OCI-M1 (cell line): ENCODE data around the gene PLBD2.
A peak's percentile ranks its signal among the peaks of the same experiment; 100 is the strongest.

ENCODE experiments used
- DNase-seq: peaks from one replicate; lab custom pipeline; 2025; lab: John Stamatoyannopoulos, UW

PLBD2 gene

DNA sequence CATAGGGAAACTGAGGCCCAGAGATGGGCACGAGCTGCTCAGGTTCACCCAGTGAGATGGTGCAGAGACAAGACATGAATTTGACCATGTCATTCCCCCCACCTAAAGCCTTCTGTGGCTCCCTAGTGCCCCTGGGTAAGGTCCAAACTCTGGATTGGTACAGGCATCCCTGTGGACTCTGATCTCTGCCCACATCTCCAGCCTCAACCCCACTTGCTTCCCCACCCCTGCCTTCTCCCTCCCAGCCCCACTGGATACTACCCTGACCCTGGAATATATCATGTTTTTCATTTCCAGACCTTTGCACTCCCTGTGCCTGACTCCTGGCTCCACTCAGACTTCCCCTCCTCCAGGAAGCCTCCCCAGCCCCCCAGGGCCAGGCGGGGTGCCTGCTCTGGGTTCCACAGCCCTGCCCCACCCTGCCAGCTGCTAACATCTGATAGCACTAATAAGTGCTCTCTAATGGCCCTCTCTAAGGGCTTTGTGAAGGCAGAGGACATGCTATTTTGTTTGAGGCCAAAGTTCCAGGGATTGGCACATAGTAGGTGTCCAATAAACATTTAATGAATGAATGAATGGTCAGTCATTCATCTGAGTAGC, 62.7 kb downstream of the PLBD2 start:
- DNase-seq = peak; percentile 20

DNA sequence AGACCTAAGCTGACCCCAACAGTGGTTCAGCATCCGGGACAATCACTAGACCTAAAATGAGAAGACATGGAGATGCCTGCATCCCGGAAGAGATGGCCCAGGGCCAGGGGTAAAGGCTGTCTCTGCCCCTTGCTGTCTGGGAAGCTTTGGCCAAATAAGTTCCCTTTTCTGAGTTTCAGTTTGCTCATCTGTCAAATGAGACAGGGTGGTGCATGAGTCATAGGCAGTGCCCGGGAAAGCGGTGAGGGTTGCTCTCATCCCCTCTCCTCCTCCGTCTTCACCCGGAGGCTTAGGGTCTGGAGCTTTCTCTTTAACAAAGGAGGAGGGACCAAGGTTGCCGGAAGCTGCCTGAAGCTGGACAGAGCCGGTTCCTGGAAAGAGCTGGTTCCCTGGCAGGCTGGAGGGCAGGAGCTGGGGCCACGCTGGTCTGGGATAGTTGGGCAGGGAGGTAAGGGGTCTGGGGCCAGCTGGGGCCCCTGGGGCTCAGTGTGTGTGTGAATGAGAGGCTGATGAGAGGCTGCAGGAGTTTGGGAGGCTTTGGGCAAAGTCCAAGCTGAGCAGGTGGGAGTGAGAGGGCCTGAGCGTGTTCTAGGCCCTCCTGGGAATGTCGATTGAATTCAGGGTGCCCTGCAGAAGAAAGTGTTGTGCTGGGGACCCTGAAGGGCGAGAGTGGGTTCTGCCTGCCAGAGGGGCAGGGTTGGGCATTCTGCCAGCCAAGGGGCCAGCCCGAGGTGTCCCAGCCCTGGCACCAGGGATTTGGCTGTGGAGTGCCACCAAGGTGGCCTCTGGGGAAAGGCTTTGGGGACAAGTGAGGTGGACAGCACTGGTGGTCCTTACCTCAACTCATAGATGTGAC, 63.9 kb downstream of the PLBD2 start, which contains the start of gene SDSL:
Gene SDSL, plus strand, starts transcription at position 351 of the 856 bp plus-strand sequence. CDS start 5,603 bp downstream, outside the sequence.
- DNase-seq = peak; percentile 98

DNA sequence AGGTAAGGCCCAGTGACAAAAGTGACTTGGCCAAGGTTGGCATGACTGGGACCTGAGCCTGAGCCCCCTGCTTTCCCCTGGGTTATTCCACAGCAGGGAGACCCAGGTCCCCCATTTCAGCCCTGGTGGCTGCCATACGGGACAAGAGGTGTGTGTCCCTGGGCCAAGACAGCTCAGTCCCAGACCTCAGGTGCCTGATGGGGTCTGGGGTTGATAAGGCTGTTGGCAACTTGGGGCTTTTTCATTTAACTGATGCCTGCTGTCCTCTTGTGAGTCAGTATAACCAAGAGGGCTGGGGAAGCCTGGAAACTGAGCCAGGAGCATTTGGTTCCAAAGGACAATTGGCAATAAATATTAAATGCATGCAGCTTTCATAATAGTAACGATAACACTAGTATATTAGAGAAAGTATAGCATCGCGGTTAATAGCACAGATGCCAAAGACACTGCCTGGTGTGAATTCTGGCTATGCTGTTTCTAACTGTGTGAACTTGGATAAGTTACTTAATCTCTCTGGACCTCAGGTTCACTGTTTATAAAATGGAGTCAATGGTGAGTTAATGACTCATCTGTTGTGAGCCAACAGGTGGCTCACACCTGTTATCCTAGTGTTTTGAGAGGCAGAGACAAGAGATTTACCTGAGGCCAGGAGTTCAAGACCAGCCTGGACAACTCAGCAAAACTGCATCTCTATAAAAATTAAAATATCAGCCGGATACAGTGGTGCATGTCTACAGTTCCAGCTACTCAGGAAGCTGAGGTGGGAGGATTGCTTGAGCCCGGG, 64.7 kb downstream of the PLBD2 start:
- peak; percentile 33 for DNase-seq

DNA sequence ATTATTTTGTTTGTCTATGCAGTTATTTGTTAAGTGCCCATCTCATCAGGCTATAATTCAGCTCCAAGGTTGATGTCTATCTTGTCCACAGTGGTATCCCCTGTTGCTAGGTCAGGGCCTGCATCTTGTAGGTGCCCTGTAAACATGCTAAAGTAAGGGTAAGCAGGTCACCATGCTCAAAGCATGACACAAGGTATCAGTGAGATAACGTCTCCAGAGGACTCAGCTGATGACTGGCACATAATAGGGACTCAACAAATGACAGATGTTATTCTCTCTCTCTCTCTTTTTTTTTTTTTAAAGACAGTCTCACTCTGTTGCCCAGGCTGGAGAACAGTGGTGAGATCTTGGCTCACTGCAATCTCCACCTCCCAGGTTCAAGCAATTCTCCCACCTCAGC, 66.1 kb downstream of the PLBD2 start:
- no peak for DNase-seq

DNA sequence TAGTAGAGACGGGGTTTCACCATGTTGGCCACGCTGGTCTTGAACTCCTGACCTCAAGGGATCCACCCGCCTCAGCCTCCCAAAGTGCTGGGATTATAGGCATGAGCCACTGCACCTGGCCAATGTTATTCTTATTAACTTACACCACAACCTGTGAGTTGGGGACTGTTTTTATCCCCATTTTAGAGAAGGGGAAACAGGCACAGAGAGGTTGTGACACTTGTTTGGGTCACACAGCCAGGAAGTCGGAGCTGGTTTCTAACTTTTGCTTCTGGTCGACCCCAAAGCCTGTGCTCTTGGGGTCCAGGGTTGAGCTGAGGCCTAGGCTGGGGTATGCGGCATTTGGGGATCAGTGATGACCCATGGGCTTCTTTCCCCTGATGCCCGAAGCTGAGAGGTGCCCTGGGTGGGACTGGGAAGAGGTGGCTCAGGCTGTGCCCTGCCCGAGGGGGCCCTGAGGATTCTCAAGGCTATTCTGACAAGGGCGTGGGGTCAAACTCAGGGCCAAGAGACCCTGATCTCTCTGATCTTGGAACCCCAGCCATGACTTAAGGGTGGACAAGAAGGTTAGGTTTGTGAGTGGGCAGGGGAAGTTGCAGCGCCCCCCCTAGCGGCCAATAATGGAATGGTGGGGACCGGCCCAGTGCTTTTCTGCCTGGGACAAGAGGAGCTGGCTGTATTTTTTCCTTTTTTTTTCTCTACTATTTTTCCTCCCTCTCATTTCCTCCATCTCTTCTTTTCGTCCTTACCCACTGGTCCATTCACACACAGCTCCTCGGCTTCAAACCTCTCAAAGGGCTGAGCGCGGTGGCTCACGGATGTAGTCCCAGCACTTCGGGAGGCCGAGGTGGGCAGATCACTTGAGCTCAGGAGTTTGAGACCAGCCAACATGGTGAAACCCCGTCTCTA, 66.8 kb downstream of the PLBD2 start:
- DNase-seq = peak; percentile 79

DNA sequence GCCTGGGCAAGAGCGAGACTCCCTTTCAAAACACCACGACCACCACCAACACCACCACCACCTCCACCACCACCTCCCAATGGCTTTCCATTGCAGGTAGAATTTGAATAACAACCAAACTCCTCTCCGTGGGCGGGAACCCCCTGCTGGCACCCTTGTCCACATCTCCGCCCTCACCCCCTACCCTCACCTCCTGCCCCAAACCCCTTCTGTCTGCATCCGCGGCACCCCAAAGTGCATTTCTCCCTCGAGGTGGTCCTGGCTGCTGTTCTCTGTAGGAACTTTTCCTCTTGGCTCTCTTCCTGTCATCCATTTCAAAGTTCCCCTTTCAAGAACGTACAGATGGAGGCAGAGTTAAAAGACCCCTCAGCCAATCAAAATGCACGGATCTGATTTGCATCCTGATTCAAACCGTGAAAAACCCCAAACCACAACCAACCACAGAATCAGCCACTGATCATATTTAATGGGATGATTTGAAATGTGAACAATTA, 67.6 kb downstream of the PLBD2 start:
- peak; percentile 15 for DNase-seq

DNA sequence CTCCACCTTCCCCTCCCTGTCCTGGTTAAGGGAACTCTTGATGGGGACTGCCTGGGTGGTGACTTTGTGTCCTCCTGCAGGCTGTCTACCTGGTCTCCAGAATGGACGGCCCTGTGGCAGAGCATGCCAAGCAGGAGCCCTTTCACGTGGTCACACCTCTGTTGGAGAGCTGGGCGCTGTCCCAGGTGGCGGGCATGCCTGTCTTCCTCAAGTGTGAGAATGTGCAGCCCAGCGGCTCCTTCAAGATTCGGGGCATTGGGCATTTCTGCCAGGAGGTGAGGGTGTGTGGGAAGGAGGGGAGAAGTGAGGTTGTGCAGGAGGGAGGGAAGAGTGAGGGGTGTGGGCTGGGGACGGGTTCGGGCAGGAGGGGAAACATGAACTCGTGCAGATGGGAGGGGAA, 69.5 kb downstream of the PLBD2 start:
- no peak for DNase-seq

DNA sequence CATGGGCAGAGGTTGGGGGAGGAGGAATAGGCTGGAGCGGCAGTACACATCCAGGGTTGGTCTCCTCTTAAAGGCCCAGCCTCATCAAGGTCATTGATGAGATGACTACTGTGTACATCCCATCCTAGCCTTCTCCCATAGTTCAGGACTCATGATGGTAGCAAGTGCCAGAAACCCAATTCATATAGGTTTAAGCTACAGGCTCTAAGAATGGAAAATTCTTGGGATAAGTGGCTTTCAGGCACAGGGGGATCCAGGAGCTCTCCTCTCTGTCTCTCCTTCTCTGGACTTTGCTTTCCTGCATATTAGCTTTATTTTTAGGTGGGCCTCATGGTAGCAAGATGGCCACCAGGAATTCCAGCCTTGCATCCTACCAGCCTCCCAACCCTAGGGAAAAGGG, 70.1 kb downstream of the PLBD2 start:
- no peak for DNase-seq

DNA sequence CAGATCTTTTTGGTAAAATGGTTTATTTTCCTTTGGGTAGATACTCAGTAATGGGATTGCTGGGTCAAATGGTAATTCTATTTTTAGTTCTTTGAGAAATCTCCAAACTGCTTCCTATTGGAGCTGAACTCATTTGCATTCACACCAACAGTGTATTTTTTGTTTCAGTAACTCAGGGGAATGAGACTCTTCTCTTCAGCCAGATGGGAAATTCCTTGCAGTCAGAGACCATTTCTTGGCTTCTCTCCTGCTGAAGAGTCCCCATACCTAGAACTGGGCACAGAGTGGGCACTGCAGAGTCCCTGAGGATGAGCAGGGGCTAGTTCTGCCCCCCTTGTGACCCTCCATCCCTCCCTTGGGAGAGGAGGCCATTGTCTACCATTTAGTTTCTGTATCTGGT, 74.6 kb downstream of the PLBD2 start:
- DNase-seq = no peak

DNA sequence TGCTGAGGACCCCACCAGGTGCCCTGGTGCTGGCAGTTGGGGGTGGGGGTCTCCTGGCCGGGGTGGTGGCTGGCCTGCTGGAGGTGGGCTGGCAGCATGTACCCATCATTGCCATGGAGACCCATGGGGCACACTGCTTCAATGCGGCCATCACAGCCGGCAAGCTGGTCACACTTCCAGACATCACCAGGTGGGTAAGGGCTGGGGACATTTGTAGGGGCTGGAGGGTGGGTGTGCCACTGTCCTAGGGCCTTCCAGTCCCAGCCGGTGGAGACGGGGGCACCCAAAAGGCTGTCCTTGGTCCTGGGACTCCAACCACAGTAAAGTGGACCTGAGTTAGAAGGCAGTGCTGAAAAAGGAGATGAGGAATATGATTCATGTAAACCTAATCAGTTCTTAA, 77.0 kb downstream of the PLBD2 start:
- no peak for DNase-seq

DNA sequence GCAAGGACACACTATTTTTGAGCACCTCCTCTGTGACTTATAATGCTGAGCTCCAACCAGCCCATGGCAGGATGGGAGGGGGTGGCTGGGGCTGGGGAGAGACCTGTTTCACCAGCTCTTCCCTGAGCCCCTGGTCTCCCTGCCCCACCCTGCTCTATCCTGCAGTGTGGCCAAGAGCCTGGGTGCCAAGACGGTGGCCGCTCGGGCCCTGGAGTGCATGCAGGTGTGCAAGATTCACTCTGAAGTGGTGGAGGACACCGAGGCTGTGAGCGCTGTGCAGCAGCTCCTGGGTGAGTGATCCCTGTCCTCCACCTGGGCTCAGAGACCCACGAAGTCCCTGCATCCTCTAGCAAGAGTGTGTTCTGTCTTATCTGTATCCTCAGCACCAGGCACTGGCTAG, 78.2 kb downstream of the PLBD2 start:
- DNase-seq = no peak

DNA sequence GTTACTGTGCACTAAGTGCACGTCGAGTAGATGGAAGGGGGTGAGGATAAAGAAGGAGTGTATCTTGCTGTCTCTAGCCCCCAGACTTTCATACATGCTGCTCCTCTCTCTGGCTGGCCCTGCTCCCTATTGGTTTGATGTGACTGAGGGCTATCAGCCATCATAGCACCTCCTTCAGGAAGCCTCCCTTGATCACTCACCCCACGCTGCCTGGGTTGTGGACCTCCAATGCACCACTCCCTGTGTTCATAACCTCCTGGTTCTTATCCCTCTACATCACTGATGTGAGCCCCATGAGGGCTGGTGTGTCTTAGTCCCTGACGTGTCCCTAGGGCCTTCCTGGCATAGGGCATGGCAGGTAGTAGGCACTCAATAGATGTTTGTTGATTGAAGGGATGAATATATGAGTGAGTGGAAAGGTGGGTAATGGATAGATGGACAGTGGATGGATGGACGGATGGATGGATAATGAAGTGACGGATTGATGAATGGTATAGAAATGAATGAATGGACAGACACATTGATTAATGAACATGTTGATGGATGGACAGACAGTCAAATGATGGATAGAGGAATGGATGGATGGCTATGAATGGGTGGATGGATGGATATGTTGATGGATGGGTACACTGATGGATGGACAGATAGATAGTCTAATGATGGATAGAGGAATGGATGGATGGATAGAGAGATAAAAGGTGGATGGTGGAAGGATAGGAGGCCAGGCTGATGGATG, 78.8 kb downstream of the PLBD2 start:
- DNase-seq = no peak

DNA sequence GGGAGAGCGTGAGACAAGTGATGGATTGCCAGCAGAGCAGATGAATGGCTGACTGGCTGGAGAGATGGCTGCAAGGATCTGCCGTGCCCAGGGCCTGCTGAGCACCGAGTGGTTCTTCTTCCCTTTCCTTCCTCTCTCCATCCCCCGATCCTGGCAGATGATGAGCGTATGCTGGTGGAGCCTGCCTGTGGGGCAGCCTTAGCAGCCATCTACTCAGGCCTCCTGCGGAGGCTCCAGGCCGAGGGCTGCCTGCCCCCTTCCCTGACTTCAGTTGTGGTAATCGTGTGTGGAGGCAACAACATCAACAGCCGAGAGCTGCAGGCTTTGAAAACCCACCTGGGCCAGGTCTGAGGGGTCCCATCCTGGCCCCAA, 79.3 kb downstream of the PLBD2 start:
- no peak for DNase-seq

DNA sequence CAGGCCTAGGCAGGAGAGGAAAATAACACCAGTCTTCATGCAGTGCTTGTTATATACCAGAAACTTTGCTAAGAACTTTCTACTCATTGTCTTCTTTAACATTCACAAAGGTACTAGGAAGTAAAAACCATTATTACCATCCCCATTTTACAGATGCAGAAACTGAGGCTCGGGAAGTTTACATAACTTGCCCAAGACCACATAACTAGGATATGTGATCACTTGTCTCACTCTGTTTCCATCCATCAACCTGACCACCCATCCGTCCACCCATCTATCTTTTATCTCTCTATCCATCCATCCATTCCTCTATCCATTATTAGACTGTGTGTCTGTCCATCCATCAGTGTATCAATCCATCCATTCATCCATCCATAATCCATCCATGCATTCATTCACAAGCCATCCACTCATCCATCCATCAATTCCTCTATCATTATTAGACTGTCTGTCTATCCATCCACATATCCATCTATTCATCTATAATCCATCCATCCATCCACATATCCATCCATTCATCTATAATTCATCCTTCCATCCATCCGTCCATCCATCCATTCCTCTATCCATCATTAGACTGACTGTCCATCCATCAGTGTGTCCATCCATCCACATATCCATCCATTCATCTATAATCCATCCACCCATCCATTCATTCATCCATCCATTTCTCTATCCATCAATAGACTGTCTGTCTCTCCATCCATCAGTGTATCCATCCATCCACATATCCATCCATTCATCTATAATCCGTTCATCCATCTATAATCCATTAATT, 80.3 kb downstream of the PLBD2 start:
- DNase-seq = no peak

DNA sequence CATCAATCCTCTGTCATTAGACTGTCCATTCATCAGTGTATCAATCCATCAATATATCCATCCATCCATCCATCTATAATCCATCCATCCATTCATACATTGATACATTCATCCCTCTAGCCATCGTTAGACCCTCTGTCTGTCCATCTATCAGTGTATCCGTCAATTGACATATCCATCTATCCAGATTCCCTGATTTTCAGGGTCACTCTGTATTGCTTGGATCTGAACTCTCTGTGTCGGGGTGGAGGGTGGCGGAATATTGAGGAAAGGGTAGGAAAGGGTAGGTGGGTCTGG, 80.9 kb downstream of the PLBD2 start:
- no peak for DNase-seq

DNA sequence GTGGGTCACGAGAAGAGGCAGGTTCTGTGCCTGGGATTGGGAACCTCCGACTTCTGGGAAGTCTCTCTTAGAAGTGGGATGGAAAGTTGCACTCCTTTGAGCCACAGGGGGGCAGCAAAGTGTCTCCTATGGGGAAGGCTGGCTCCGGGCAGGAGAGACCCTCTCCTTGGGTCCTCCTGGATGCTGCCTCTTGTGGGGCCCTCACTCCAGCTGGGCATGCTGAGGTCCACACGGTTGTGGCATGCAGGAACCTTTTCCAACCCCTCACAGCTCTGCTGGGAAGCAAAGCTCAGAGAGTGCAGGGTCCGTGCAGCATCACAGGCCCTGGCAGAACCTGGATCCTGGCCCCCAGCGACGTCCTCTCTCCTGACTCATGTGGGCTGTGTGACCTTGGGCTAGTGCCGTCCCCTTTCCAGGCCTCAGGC, 81.2 kb downstream of the PLBD2 start:
- peak; percentile 59 for DNase-seq

DNA sequence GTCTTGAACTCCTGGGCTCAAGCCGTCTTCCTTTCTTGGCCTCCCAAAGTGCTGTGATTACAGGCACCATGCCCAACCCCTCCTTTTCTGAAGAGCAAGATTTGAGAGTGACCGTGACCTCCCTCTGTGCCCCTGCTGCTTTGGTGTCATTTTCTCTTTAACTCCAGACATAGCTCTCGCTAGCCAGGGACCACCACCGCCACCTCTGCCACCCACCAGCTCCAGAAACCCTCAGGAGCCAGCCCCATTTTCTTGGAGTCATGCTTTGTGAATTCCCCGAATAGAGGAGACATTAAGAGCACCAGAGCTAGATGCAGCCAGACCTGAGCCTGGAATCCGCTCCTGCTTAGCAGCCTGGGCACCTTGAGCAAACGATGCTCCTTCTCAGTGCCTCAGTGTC, 81.9 kb downstream of the PLBD2 start:
- no peak for DNase-seq
